ENCODE results near the gene HTRA1. TPM values are rescaled to one million over a fixed set of nuclear protein-coding genes. Genes with fewer than 3 reads are reported as not detected.

The HTRA1 gene
- total RNA-seq, 3 donors from 2014 or later = 11.0 to 122 (median 28.9) TPM

DNA sequence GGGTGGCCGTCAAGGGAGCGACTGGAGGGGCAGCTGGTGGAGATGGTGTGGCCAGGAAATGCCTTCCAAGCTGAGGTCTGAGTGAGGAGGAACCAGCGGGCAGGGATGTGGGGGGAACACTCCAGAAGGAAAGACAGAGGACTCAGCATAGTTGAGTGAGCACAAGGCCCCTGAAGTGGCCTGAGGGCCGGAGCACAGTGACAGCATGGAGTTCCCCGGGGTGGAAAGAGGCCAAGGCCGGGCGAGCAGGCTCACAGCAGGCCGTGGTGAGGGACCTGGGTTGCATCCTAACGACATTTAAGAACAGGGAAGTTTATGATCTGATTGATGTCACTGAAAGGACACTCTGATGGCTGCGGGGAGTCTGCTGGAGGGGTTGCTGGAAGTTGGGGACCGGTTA is 48.0 kb downstream of the HTRA1 start:
- intact Hi-C loops (cut with DNase I, micrococcal nuclease) = no loop called here
- TF ChIP-seq, protein P1, sequence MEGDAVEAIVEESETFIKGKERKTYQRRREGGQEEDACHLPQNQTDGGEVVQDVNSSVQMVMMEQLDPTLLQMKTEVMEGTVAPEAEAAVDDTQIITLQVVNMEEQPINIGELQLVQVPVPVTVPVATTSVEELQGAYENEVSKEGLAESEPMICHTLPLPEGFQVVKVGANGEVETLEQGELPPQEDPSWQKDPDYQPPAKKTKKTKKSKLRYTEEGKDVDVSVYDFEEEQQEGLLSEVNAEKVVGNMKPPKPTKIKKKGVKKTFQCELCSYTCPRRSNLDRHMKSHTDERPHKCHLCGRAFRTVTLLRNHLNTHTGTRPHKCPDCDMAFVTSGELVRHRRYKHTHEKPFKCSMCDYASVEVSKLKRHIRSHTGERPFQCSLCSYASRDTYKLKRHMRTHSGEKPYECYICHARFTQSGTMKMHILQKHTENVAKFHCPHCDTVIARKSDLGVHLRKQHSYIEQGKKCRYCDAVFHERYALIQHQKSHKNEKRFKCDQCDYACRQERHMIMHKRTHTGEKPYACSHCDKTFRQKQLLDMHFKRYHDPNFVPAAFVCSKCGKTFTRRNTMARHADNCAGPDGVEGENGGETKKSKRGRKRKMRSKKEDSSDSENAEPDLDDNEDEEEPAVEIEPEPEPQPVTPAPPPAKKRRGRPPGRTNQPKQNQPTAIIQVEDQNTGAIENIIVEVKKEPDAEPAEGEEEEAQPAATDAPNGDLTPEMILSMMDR (IDR thresholded peaks at IDR 0.05) = no peak
- Histone ChIP-seq H3K4me1 (ENCODE audit: low read depth) (no peaks in the 10 kb centered on the region), H3K9me3 (no peaks in the 10 kb centered on the region), H3K4me3 (no peak overlapping the region), H3K36me3 (ENCODE audit: low read depth) (no peaks in the 10 kb centered on the region)
- no peak for ATAC-seq
- peak in 1 of 3 donors; percentile 17 for DNase-seq

DNA sequence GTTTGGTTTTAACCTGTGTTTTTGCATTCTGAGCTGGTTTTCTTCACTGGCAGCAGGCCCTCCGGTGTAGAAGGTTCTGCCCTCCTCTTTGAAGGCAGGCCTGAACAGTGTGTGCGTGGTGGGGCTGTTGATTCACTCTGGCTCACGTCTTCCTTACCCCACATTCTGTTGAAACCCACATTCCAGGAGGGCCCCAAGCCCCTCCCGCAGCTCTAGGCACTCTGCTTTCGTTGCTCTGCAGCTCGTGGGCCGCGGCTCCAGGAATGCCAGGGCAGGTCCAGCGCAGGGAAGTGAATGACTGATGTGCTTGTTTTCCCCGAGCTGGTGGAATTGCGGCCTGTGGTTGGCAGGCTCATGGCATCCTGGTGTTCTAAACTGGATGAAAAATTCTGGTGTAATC is 49.0 kb downstream of the HTRA1 start:
- ATAC-seq (no peak), DNase-seq (peak in 1 of 3 donors; percentile 24)
- Histone ChIP-seq H3K4me1 (ENCODE audit: low read depth) (no peaks in the 10 kb centered on the region), H3K36me3 (ENCODE audit: low read depth) (no peaks in the 10 kb centered on the region), H3K9me3 (no peaks in the 10 kb centered on the region), H3K4me3 (no peak overlapping the region)
- intact Hi-C loops (cut with DNase I, micrococcal nuclease) = no loop called here
- TF ChIP-seq, protein P1 (IDR thresholded peaks at IDR 0.05) = no peak

DNA sequence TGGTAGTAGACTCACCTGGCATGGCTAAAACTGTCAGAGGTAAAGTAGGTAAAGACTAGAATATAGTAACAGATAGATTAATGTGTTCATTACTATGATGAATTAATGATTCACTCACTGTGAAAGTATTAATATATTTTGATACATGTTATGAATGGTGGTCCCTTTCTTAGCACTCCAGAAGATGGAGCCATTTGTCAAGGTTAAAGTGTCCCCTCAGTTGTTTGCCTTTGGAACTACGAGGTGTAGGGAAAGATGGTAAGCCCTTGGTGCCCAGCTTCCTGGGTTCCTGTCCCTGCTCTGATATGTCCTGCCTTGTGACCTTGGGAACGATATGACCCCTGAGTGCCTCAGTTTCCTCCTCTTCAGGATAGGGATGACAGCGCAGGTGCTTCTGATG is 49.4 kb downstream of the HTRA1 start:
- intact Hi-C loops (cut with DNase I, micrococcal nuclease) = no loop called here
- no peak for ATAC-seq
- Histone ChIP-seq H3K9me3 (no peaks in the 10 kb centered on the region), H3K4me1 (ENCODE audit: low read depth) (no peaks in the 10 kb centered on the region), H3K4me3 (no peak overlapping the region), H3K36me3 (ENCODE audit: low read depth) (no peaks in the 10 kb centered on the region)
- DNase-seq = no peak
- TF ChIP-seq, protein P1 (IDR thresholded peaks at IDR 0.05) = no peak

DNA sequence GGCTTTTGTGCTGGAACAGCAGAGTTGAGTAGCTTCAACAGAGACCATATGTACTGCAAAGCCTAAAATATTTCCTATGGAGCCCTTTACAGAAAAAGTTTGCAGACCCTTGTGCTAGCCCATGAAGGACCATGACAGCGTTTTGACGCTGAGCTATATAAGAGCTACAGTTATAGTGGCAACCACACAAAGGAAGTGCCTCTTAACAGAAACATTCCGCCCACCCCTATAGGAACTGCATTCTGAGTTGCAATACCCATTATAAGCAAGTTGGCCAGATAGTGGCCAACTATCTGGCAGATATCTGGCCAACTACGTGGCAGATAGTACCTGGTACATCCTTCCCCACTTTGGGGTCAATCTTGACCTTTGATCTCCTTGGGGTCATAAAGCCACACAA is 51.7 kb downstream of the HTRA1 start:
- H3K36me3 ChIP-seq (ENCODE audit: low read depth) = no peaks in the 10 kb centered on the region
- no peaks in the 10 kb centered on the region for H3K9me3 ChIP-seq
- intact Hi-C loops (cut with DNase I, micrococcal nuclease) = no loop called here
- no peak overlapping the region for H3K4me3 ChIP-seq
- H3K4me1 ChIP-seq (ENCODE audit: low read depth) = no peaks in the 10 kb centered on the region
- TF ChIP-seq, protein P1 (IDR thresholded peaks at IDR 0.05) = no peak
- DNase-seq (no peak), ATAC-seq (no peak)

DNA sequence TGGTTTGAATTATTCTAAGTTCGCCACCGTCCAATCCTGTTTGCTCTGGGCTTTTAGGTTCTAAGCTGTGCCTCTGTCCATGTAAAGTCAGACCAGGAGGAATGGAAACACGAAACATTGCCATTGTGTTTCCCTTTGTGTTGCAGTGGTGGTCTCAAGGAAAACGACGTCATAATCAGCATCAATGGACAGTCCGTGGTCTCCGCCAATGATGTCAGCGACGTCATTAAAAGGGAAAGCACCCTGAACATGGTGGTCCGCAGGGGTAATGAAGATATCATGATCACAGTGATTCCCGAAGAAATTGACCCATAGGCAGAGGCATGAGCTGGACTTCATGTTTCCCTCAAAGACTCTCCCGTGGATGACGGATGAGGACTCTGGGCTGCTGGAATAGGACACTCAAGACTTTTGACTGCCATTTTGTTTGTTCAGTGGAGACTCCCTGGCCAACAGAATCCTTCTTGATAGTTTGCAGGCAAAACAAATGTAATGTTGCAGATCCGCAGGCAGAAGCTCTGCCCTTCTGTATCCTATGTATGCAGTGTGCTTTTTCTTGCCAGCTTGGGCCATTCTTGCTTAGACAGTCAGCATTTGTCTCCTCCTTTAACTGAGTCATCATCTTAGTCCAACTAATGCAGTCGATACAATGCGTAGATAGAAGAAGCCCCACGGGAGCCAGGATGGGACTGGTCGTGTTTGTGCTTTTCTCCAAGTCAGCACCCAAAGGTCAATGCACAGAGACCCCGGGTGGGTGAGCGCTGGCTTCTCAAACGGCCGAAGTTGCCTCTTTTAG is 52.9 kb downstream of the HTRA1 start:
- TF ChIP-seq, protein P1 (IDR thresholded peaks at IDR 0.05) = no peak
- intact Hi-C loops (cut with DNase I, micrococcal nuclease) = no loop called here
- no peaks in the 10 kb centered on the region for H3K4me1 ChIP-seq (ENCODE audit: low read depth)
- no peak overlapping the region for H3K4me3 ChIP-seq
- no peak for ATAC-seq
- no peaks in the 10 kb centered on the region for H3K9me3 ChIP-seq
- no peaks in the 10 kb centered on the region for H3K36me3 ChIP-seq (ENCODE audit: low read depth)
- no peak for DNase-seq

All from mucosa of descending colon (tissue), 3 donors.